Keratinocyte (primary cell): ENCODE results near the gene MGAT5. TPM values are rescaled to one million over a fixed set of nuclear protein-coding genes. Genes with fewer than 3 reads are reported as not detected.

Experiments used
- DNase-seq: peaks from one replicate; pipeline ENCODE4 v3.0.0-alpha.2; 2011; ENCODE audit warnings: low read depth, missing footprints, low spot score
- FAIRE-seq: peaks from 2 replicates; lab custom pipeline; 2011; peaks lifted over from hg19 to GRCh38; lab: Jason Lieb, UNC
- H2AFZ ChIP-seq: 2 replicates; pipeline ENCODE4 v1.6.0; 2012; ENCODE audit warnings: low read length, control low read depth, inconsistent platforms; ENCODE audit not compliant: control insufficient read depth
- H3K27ac ChIP-seq: 2 replicates; pipeline ENCODE4 v1.5.1; 2011; ENCODE audit warnings: low read length; ENCODE audit not compliant: control insufficient read depth, insufficient read depth
- H3K27me3 ChIP-seq: 3 replicates; pipeline ENCODE4 v1.6.0; 2011; ENCODE audit warnings: low read length; ENCODE audit not compliant: control insufficient read depth, insufficient read depth; ENCODE audit errors: extremely low read depth
- H3K36me3 ChIP-seq, 2 experiments: 2 replicates in 1 of 2; 3 replicates in 1 of 2; pipeline ENCODE4 v1.5.1; 2011; ENCODE audit warnings: low read length in 2 of 2, mild to moderate bottlenecking in 1 of 2; ENCODE audit not compliant: control insufficient read depth in 2 of 2, insufficient read depth in 2 of 2; ENCODE audit errors: extremely low read depth in 1 of 2
- H3K4me1 ChIP-seq: 3 replicates; pipeline ENCODE4 v1.5.1; 2011; ENCODE audit warnings: low read length; ENCODE audit not compliant: control insufficient read depth, insufficient read depth; ENCODE audit errors: extremely low read depth
- H3K4me2 ChIP-seq: 3 replicates; pipeline ENCODE4 v1.6.0; 2011; ENCODE audit warnings: low read depth, low read length; ENCODE audit not compliant: control insufficient read depth, insufficient read depth; ENCODE audit errors: extremely low read depth
- H3K4me3 ChIP-seq, 3 experiments: fragments of 200-600 bp in 1 of 3; sonication (generic) in 1 of 3; 2 replicates in 2 of 3; 3 replicates in 1 of 3; pipeline ENCODE4 v1.5.1; 2011 to 2016; ENCODE audit warnings: low read length in 3 of 3, mild to moderate bottlenecking in 3 of 3, control low read depth in 2 of 3, inconsistent platforms in 1 of 3, low read depth in 1 of 3, mixed read lengths in 1 of 3, mixed run types in 1 of 3, moderate library complexity in 1 of 3; ENCODE audit not compliant: control insufficient read depth in 2 of 3, insufficient read depth in 2 of 3; ENCODE audit errors: extremely low read depth in 1 of 3
- H3K79me2 ChIP-seq: 2 replicates; pipeline ENCODE4 v1.6.0; 2012; ENCODE audit warnings: low read length; ENCODE audit not compliant: control insufficient read depth, insufficient read depth
- H3K9ac ChIP-seq: 3 replicates; pipeline ENCODE4 v1.6.0; 2011; ENCODE audit warnings: low read length; ENCODE audit not compliant: control insufficient read depth, insufficient read depth; ENCODE audit errors: extremely low read depth
- H3K9me1 ChIP-seq: 3 replicates; pipeline ENCODE4 v1.6.0; 2011; ENCODE audit warnings: low read length; ENCODE audit not compliant: control insufficient read depth, insufficient read depth; ENCODE audit errors: extremely low read depth
- H3K9me3 ChIP-seq: 2 replicates; pipeline ENCODE4 v1.5.1; 2012; ENCODE audit warnings: low read depth, low read length; ENCODE audit not compliant: control insufficient read depth
- H4K20me1 ChIP-seq: 3 replicates; pipeline ENCODE4 v1.6.0; 2011; ENCODE audit warnings: low read length; ENCODE audit not compliant: control insufficient read depth, insufficient read depth; ENCODE audit errors: extremely low read depth
- EZH2 ChIP-seq: IDR thresholded peaks from one replicate; pipeline ENCODE4 v1.6.1; 2012; ENCODE audit warnings: inconsistent platforms, mild to moderate bottlenecking, low read length, moderate library complexity
- dilution Hi-C: fragments of 300-500 bp; cut with MboI; formaldehyde crosslinking; loops from one replicate; pipeline ENCODE4 v1.7.0; 2020; ENCODE audit warnings: low sequenced_read_pairs; ENCODE audit not compliant: extremely low pct_ligation_motif_present
- polyA plus RNA-seq, 5 experiments: library from polyadenylated mRNA; depleted of rRNA in 3 of 5; stranded (reverse) in 3 of 5; stranded (forward) in 1 of 5; unstranded in 1 of 5; fragments of >200 nt; gene quantifications; 1 replicate in 1 of 5; 2 replicates in 3 of 5; 3 replicates in 1 of 5; pipeline versions ENCODE4 v1.2.1 to v1.2.3, GENCODE V29; 2011 to 2012; ENCODE audit warnings: missing spikeins in 2 of 5, low read depth in 1 of 5, low replicate concordance in 1 of 5
- TF ChIP-seq, protein P1 (sequence below), 3 experiments: IDR thresholded peaks in 1 of 3; conservative IDR thresholded peaks in 1 of 3; optimal IDR thresholded peaks in 1 of 3; 2 replicates in 2 of 3; 3 replicates in 1 of 3; pipeline versions ENCODE3 to v1.5.1; 2011; ENCODE audit warnings: low read length in 3 of 3, mild to moderate bottlenecking in 3 of 3, moderate library complexity in 2 of 3, control low read depth in 1 of 3, inconsistent platforms in 1 of 3; ENCODE audit not compliant: insufficient read depth in 2 of 3; ENCODE audit errors: extremely low read depth in 1 of 3

The MGAT5 gene
- polyA plus RNA-seq, 1 donor (not counting 4 experiments of a cell fraction or from before 2014, with no cell fraction given) = 23.0 TPM

DNA sequence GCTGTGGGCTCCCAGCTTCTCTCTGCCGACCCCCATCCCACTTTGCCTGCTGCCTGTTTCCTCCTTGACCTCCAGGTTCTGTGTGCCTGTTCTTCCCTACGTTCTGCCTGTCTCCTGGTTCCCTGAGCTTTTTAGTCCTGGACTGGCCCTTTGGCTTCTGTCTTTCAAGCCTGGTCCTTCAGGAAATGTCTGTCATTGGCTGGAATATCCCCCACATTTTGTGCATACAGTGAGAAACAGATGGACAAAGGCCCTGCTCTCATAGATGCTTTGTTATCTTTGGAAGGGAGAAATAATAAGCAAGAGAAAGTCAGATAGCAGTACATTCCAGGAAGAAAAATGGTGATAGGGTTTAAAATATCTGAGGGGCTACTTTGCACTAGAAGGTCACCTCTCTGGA, 5.7 kb downstream of the MGAT5 start:
- no peak for FAIRE-seq

DNA sequence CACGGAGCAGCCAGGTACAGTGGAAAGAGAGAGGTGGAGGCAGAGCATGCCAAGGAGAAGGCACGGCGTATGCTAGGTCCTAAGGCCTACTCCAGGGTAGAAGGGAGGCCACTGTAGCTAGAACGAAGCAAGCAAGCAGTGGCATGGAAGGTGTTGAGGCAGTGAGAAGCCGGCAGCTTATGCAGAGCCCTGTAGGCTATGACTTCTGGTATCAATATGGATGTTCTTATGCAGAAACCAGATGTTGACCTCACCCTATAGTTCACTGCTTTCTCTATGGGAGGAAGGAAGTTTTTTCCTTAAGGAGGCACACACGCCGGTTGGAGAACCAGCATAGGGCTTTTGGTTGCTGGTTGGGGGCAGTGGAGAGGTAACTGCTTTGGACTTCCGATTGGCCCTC, 6.1 kb downstream of the MGAT5 start:
- peaks cover 2% of the 10 kb centered on the region for H4K20me1 ChIP-seq
- no peak overlapping the region for H2AFZ ChIP-seq
- peaks cover 6% of the 10 kb centered on the region for H3K79me2 ChIP-seq
- H3K4me1 ChIP-seq = no peaks in the 10 kb centered on the region
- no peaks in the 10 kb centered on the region for H3K27me3 ChIP-seq
- FAIRE-seq = no peak
- TF ChIP-seq, protein P1, sequence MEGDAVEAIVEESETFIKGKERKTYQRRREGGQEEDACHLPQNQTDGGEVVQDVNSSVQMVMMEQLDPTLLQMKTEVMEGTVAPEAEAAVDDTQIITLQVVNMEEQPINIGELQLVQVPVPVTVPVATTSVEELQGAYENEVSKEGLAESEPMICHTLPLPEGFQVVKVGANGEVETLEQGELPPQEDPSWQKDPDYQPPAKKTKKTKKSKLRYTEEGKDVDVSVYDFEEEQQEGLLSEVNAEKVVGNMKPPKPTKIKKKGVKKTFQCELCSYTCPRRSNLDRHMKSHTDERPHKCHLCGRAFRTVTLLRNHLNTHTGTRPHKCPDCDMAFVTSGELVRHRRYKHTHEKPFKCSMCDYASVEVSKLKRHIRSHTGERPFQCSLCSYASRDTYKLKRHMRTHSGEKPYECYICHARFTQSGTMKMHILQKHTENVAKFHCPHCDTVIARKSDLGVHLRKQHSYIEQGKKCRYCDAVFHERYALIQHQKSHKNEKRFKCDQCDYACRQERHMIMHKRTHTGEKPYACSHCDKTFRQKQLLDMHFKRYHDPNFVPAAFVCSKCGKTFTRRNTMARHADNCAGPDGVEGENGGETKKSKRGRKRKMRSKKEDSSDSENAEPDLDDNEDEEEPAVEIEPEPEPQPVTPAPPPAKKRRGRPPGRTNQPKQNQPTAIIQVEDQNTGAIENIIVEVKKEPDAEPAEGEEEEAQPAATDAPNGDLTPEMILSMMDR (optimal IDR thresholded peaks at IDR 0.05 in 1 of 3, IDR thresholded peaks at IDR 0.05 in 1 of 3, conservative IDR thresholded peaks at IDR 0.05 in 1 of 3; ENCODE audit: extremely low read depth in 1 of 3, insufficient read depth in 2 of 3, low read length in 3 of 3) = no peak
- no peak for DNase-seq
- peaks cover 2% of the 10 kb centered on the region for H3K9me1 ChIP-seq
- no peak overlapping the region for H3K9ac ChIP-seq
- no peak overlapping the region for H3K4me2 ChIP-seq
- no peaks in the 10 kb centered on the region for H3K9me3 ChIP-seq
- H3K4me3 ChIP-seq = no peak overlapping the region
- peaks cover 0 to 6% of the 10 kb centered on the region in 2 experiments for H3K36me3 ChIP-seq
- dilution Hi-C loops = no loop called here
- H3K27ac ChIP-seq = no peak overlapping the region

More for the DNA sequence above, 5.7 kb downstream of the MGAT5 start:
- Histone ChIP-seq H4K20me1 (peaks cover 2% of the 10 kb centered on the region), H3K9me3 (no peaks in the 10 kb centered on the region), H3K9me1 (peaks cover 2% of the 10 kb centered on the region), H3K4me1 (no peaks in the 10 kb centered on the region), H2AFZ (no peak overlapping the region), H3K27me3 (no peaks in the 10 kb centered on the region), H3K27ac (no peak overlapping the region), H3K4me2 (no peak overlapping the region), H3K4me3 (no peak overlapping the region), H3K9ac (no peak overlapping the region), H3K79me2 (peaks cover 6% of the 10 kb centered on the region), H3K36me3 (peaks cover 2 to 7% of the 10 kb centered on the region in 2 experiments)
- DNase-seq = no peak
- no peak for TF ChIP-seq EZH2
- TF ChIP-seq, protein P1 (optimal IDR thresholded peaks at IDR 0.05 in 1 of 3, IDR thresholded peaks at IDR 0.05 in 1 of 3, conservative IDR thresholded peaks at IDR 0.05 in 1 of 3; ENCODE audit: extremely low read depth in 1 of 3, insufficient read depth in 2 of 3, low read length in 3 of 3) = no peak
- dilution Hi-C loops = no loop called here
